GM12892 (cell line): ENCODE data around the gene PRKAR1B.

Source experiments
- POLR2A ChIP-seq: IDR thresholded peaks from 2 replicates; pipeline ENCODE4 v1.6.1; 2011; ENCODE audit warnings: low read depth, low read length, control low read depth
- POLR2AphosphoS5 ChIP-seq: IDR thresholded peaks from 2 replicates; pipeline ENCODE4 v1.6.1; 2011; ENCODE audit warnings: low read depth, low read length, control low read depth

- TF ChIP-seq POLR2AphosphoS5: no peak
- TF ChIP-seq POLR2A: no peak
These were observed 220.7 kb downstream of the PRKAR1B start for GRCh38 chr7:506391-506831.
